GM10248 (cell line): Measurements from ENCODE around the gene NT5C.

Experiments used
- CTCF ChIA-PET: fragments of 300-600 bp; sonication (Branson Sonifier 250); formaldehyde crosslinking; extraction: SDS; loops from one replicate; lab custom pipeline; 2021; ENCODE audit warnings: antibody characterized with exemption; lab: Yijun Ruan, JAX
- POLR2A ChIA-PET: fragments of 350-650 bp; sonication (Branson Sonifier 250); formaldehyde crosslinking; extraction: SDS; loops from one replicate; lab custom pipeline; 2020; ENCODE audit warnings: antibody characterized with exemption; lab: Yijun Ruan, JAX
- DNase-seq: peaks from one replicate; pipeline ENCODE4 v3.0.0; 2012; ENCODE audit errors: extremely low spot score
- TF ChIP-seq, protein P1 (sequence below): IDR thresholded peaks from 2 replicates; pipeline ENCODE4 v1.5.1; 2012; ENCODE audit warnings: mild to moderate bottlenecking, low read depth; ENCODE audit errors: extremely low read depth, missing control alignments, control extremely low read depth

Gene NT5C

DNA sequence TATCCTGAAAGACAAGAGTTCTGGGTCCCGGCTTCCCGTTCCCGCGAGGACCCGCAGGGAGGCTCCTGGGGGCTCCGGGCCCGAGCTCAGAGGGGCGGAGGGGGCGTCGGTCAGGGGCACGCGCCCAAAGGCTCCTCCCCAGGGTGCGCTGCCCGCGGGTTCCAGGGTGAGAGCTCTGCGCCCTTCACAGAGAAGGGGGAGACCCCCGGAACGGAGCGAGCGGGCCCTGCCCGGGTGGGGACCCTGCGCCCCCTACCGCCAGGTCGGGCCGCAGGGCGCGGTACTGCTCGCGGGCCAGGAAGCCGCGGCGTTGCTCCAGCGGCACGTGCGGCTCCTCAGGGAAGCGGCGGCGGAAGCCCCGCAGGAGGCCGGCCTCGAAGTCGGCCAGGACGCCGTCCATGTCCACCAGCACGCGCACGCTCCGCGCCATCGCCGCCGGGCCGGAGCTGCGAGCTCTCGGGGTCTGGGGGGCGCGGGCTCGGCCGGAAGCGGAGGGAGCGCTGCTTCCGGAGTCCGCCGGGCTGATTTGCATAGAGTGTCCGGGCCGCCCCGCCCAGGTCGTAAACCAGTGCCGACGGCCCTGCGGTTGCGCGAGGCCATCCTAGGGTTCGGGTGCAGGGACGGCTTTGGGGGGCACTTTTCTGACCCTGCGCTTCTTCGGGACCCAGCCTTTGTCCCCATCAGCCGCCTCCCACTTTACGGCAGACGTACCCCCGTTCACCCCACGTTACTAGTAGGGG lies at the start of gene NT5C:
TSS of gene NT5C (minus strand) at position 465 of the 740 bp plus-strand sequence. CDS start at position 430, 35 bp downstream.
- ChIA-PET CTCF (interaction anchor here (0.7 to 17.2 kb wide), 34 partner anchors 10 to 498 kb away, joined by 3 to 338 read pairs (median 6); partner anchors contain the start of genes ARMC7, JPT1, MIF4GD and MRPL58), POLR2A (interaction anchor here (0.8 to 1.3 kb wide), 2 partner anchors 18 to 23 kb away, joined by 3 to 5 read pairs; partner anchors contain the start of gene JPT1)
- peak; percentile 92 for DNase-seq
- TF ChIP-seq, protein P1, sequence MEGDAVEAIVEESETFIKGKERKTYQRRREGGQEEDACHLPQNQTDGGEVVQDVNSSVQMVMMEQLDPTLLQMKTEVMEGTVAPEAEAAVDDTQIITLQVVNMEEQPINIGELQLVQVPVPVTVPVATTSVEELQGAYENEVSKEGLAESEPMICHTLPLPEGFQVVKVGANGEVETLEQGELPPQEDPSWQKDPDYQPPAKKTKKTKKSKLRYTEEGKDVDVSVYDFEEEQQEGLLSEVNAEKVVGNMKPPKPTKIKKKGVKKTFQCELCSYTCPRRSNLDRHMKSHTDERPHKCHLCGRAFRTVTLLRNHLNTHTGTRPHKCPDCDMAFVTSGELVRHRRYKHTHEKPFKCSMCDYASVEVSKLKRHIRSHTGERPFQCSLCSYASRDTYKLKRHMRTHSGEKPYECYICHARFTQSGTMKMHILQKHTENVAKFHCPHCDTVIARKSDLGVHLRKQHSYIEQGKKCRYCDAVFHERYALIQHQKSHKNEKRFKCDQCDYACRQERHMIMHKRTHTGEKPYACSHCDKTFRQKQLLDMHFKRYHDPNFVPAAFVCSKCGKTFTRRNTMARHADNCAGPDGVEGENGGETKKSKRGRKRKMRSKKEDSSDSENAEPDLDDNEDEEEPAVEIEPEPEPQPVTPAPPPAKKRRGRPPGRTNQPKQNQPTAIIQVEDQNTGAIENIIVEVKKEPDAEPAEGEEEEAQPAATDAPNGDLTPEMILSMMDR, result peak; percentile 73

DNA sequence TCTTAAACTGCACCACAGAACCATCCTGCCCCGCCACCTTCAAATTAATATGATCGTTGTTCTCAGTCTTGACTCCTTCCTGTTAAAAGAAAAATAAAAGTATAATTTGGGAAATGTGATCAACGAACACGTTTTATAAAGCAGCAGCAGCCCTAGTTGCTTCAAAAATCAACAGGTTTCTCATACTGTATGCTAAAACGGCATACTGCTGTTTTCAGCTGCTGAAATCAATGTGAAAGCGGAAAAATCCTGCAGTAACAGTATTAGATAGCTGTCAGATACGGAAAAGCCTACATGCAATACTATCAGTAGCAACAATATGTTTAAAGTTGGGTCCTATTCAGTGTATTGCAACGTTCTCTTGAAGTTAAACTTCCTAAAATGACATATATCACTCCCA lies 49.6 kb upstream of the NT5C start:
- TF ChIP-seq, protein P1, result no peak
- CTCF ChIA-PET, result interaction anchor here (0.8 to 2.4 kb wide), 5 partner anchors 10 to 217 kb away, joined by 3 to 18 read pairs (median 7); no protein-coding TSS in a partner anchor
- DNase-seq, result no peak
- POLR2A ChIA-PET, result no interaction called here

DNA sequence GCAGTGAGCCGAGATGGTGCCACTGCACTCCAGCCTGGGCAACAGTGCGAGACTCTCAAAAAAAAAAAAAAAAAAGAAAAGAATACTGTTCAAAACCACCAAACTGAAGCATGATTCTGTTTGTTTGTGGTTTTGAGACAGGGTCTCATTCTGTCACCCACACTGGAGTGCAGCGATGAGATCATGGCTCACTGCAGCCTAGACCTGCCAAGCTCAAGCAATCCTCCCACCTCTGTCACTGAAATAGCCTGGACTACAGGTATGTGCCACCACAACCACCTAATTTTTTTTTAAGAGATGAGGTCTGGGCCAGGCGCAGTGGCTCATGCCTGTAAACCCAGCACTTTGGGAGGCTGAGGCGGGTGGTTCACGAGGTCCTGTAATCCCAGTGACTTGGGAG lies 46.9 kb upstream of the NT5C start:
- DNase-seq, result no peak
- CTCF ChIA-PET, result no interaction called here

DNA sequence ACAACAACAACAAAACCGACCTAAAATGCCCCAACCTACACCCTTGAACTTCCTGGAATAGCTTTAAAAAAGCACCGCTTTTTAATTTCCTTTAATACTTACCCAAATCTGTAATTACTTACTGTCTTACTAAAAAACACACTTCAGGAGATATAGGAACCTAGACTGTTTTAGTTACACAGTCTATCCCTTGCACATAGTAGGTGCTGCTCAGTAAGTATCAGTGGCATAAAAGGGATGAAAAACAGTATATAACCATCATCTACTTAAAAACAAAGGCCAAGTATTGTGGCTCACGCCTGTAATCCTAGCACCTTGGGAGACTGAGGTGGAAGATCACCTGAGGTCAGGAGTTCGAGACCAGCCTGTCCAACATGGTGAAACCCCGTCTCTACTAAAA lies 45.1 kb upstream of the NT5C start:
- DNase-seq, result no peak
- ChIA-PET POLR2A (no interaction called here), CTCF (interaction anchor here (1.0 to 1.7 kb wide), 3 partner anchors 11 to 62 kb away, joined by 3 to 5 read pairs (median 4); no protein-coding TSS in a partner anchor)
- TF ChIP-seq, protein P1, result no peak

More for the DNA sequence above, 46.9 kb upstream of the NT5C start:
- POLR2A ChIA-PET, result no interaction called here
- TF ChIP-seq, protein P1, result no peak

DNA sequence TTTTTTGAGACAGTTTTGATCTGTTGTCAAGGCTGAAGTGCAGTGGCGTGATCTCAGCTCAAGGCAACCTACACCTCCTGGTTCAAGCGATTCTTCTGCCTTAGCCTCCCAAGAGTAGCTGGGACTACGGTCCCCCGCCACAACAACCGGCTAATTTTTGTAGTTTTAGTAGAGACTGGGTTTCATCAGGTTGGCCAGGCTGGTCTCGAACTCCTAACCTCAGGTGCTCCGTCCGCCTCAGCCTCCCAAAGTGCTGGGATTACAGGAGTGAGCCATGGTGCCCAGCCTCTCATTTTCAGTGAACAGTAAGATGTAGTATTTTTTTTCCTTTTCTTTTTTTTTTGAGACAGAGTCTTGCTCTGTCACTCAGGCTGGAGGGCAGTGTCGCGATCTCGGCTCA lies 43.5 kb upstream of the NT5C start:
- ChIA-PET POLR2A (no interaction called here), CTCF (interaction anchor here (1.1 to 9.5 kb wide), 5 partner anchors 14 to 213 kb away, joined by 3 to 123 read pairs (median 5); no protein-coding TSS in a partner anchor)
- TF ChIP-seq, protein P1, result no peak
- no peak for DNase-seq

DNA sequence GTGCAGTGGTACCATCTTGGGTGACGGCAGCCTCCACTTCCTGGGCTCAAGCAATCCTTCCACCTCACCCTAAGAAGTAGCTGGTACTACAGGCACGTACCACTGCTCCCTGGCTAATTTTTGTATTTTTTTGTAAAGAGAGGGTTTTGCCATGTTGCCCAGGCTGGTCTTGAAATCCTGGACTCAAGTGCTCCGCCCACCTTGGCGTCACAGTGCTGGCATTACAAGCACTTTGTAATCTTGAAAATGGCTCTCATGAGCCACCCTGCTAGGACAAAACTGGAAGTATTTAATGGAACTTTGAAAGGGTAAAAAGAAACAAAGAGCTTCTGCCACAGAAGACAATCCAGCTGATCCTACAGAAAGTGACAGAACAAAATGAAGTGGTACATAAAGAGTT lies 42.0 kb upstream of the NT5C start:
- POLR2A ChIA-PET, result no interaction called here
- CTCF ChIA-PET, result interaction anchor here (1.0 to 9.5 kb wide), 8 partner anchors 15 to 248 kb away, joined by 3 to 123 read pairs (median 4); partner anchors contain the start of gene NT5C
- DNase-seq, result no peak
- TF ChIP-seq, protein P1, result no peak
